Common myeloid progenitor, CD34-positive (primary cell): ENCODE results near the gene BMP7.

Experiments
- CTCF ChIA-PET: fragments of 350-600 bp; sonication (Branson Sonifier 250); formaldehyde crosslinking; loops from one replicate; lab custom pipeline; 2021; ENCODE audit warnings: antibody characterized with exemption; lab: Charles Lee
- POLR2A ChIA-PET: fragments of 350-600 bp; sonication (Branson Sonifier 250); formaldehyde crosslinking; loops from one replicate; lab custom pipeline; 2021; ENCODE audit warnings: antibody characterized with exemption; lab: Charles Lee
- DNase-seq, 3 donors: peaks; one replicate each; pipeline versions ENCODE4 v3.0.0 to v3.0.0-alpha.2; 2013
- H3K27ac ChIP-seq, 2 experiments: 1 replicate in 1 of 2; 2 replicates in 1 of 2; pipeline ENCODE4 v1.7.0; 2013; ENCODE audit warnings: inconsistent platforms in 2 of 2, low read length in 2 of 2, mild to moderate bottlenecking in 2 of 2, low read depth in 1 of 2, moderate library complexity in 1 of 2; ENCODE audit not compliant: severe bottlenecking in 2 of 2, insufficient read depth in 1 of 2, poor library complexity in 1 of 2
- H3K27me3 ChIP-seq, 5 experiments: replicated peaks in 2 of 5; 1 replicate in 3 of 5; 2 replicates in 2 of 5; pipeline versions ENCODE4 v1.6.1 to v1.7.0; 2013; ENCODE audit warnings: low read length in 4 of 5, mild to moderate bottlenecking in 2 of 5, moderate library complexity in 2 of 5, inconsistent platforms in 1 of 5; ENCODE audit not compliant: insufficient read depth in 5 of 5, control insufficient read depth in 4 of 5
- H3K36me3 ChIP-seq, 4 experiments: 1 replicate in 2 of 4; 2 replicates in 2 of 4; pipeline versions ENCODE4 v1.6.1 to v1.7.0; 2013; ENCODE audit warnings: low read length in 3 of 4, control low read depth in 1 of 4, mild to moderate bottlenecking in 1 of 4; ENCODE audit not compliant: control insufficient read depth in 4 of 4, insufficient read depth in 4 of 4
- H3K4me1 ChIP-seq, 4 experiments: 1 replicate in 3 of 4; 2 replicates in 1 of 4; pipeline versions ENCODE4 v1.6.1 to v1.7.1; 2013; ENCODE audit warnings: low read length in 3 of 4, mild to moderate bottlenecking in 3 of 4, control low read depth in 1 of 4, inconsistent platforms in 1 of 4, moderate library complexity in 1 of 4; ENCODE audit not compliant: control insufficient read depth in 4 of 4, insufficient read depth in 4 of 4; ENCODE audit errors: control extremely low read depth in 1 of 4
- H3K4me3 ChIP-seq, 7 experiments: 1 replicate in 4 of 7; 2 replicates in 3 of 7; pipeline versions ENCODE4 v1.5.1 to v1.7.0; 2013; ENCODE audit warnings: mild to moderate bottlenecking in 7 of 7, low read length in 6 of 7, moderate library complexity in 6 of 7, inconsistent platforms in 2 of 7, low read depth in 2 of 7, control low read depth in 1 of 7; ENCODE audit not compliant: insufficient read depth in 4 of 7, control insufficient read depth in 1 of 7; ENCODE audit errors: extremely low read depth in 1 of 7
- H3K9me3 ChIP-seq, 5 experiments: 1 replicate in 4 of 5; 2 replicates in 1 of 5; pipeline versions ENCODE4 v1.6.1 to v1.7.1; 2013; ENCODE audit warnings: low read length in 4 of 5, mild to moderate bottlenecking in 2 of 5, inconsistent platforms in 1 of 5, low read depth in 1 of 5, moderate library complexity in 1 of 5; ENCODE audit not compliant: control insufficient read depth in 4 of 5, insufficient read depth in 2 of 5; ENCODE audit errors: control extremely low read depth in 1 of 5
- WGBS: methylation state at CpG from one replicate; pipeline ENCODE4 v1.1.5; 2013; ENCODE audit not compliant: insufficient coverage; 5-methylcytosine and 5-hydroxymethylcytosine counted together

The BMP7 gene

GRCh38 chr20:57170343-57170742, 96.1 kb downstream of the BMP7 start:
- H3K9me3 ChIP-seq, result no peaks in the 10 kb centered on the region
- no peak overlapping the region for H3K4me3 ChIP-seq
- WGBS, result 69% methylated on average over 11 of the region's 14 CpGs
- ChIA-PET CTCF (no interaction called here), POLR2A (no interaction called here)
- no peak for DNase-seq
- H3K27me3 ChIP-seq, result peaks cover 0 to 16% (median 0%) of the 10 kb centered on the region in 5 experiments
- H3K27ac ChIP-seq, result no peak overlapping the region
- H3K4me1 ChIP-seq, result no peaks in the 10 kb centered on the region
- no peaks in the 10 kb centered on the region for H3K36me3 ChIP-seq

- WGBS, result 80% methylated on average over 7 of the region's 7 CpGs
- H3K36me3 ChIP-seq, result no peaks in the 10 kb centered on the region
- ChIA-PET CTCF (no interaction called here), POLR2A (no interaction called here)
- H3K27me3 ChIP-seq, result peaks cover 0 to 16% (median 0%) of the 10 kb centered on the region in 5 experiments
- DNase-seq, result no peak
- peaks cover 0 to 2% (median 0%) of the 10 kb centered on the region in 5 experiments for H3K9me3 ChIP-seq
- H3K4me3 ChIP-seq, result no peak overlapping the region
- no peaks in the 10 kb centered on the region for H3K4me1 ChIP-seq
- H3K27ac ChIP-seq, result no peak overlapping the region
These were observed 97.3 kb downstream of the BMP7 start for GRCh38 chr20:57169162-57169561.

- ChIA-PET CTCF (no interaction called here), POLR2A (no interaction called here)
- 81% methylated on average over 21 of the region's 26 CpGs for WGBS
- H3K4me3 ChIP-seq, result no peak overlapping the region
- H3K27ac ChIP-seq, result no peak overlapping the region
- H3K36me3 ChIP-seq, result no peaks in the 10 kb centered on the region
- peaks cover 0 to 16% (median 1%) of the 10 kb centered on the region in 5 experiments for H3K27me3 ChIP-seq
- no peak for DNase-seq
- peaks cover 0 to 5% (median 0%) of the 10 kb centered on the region in 5 experiments for H3K9me3 ChIP-seq
- H3K4me1 ChIP-seq, result no peaks in the 10 kb centered on the region
These were observed 98.3 kb downstream of the BMP7 start for GRCh38 chr20:57167971-57168701.

- peaks cover 0 to 5% (median 0%) of the 10 kb centered on the region in 5 experiments for H3K9me3 ChIP-seq
- ChIA-PET POLR2A (no interaction called here), CTCF (no interaction called here)
- no peaks in the 10 kb centered on the region for H3K4me1 ChIP-seq
- H3K36me3 ChIP-seq, result no peaks in the 10 kb centered on the region
- no peak for DNase-seq
- H3K4me3 ChIP-seq, result no peak overlapping the region
- no peak overlapping the region for H3K27ac ChIP-seq
- WGBS, result 83% methylated on average over 5 of the region's 8 CpGs
- H3K27me3 ChIP-seq, result peaks cover 0 to 12% (median 2%) of the 10 kb centered on the region in 5 experiments
These were observed 99.2 kb downstream of the BMP7 start for GRCh38 chr20:57167292-57167655.

GRCh38 chr20:57166568-57167291, 99.7 kb downstream of the BMP7 start:
- Histone ChIP-seq H3K36me3 (no peaks in the 10 kb centered on the region), H3K4me3 (no peak overlapping the region), H3K9me3 (peaks cover 0 to 5% (median 0%) of the 10 kb centered on the region in 5 experiments), H3K4me1 (no peaks in the 10 kb centered on the region), H3K27ac (no peak overlapping the region), H3K27me3 (peaks cover 0 to 12% (median 2%) of the 10 kb centered on the region in 5 experiments)
- ChIA-PET POLR2A (no interaction called here), CTCF (no interaction called here)
- WGBS, result 85% methylated on average over 18 of the region's 18 CpGs
- DNase-seq, result no peak

- Histone ChIP-seq H3K27me3 (peaks cover 0 to 12% (median 2%) of the 10 kb centered on the region in 5 experiments), H3K4me1 (no peaks in the 10 kb centered on the region), H3K36me3 (no peaks in the 10 kb centered on the region), H3K27ac (no peak overlapping the region), H3K4me3 (no peak overlapping the region), H3K9me3 (peaks cover 0 to 5% (median 0%) of the 10 kb centered on the region in 5 experiments)
- no peak for DNase-seq
- ChIA-PET CTCF (no interaction called here), POLR2A (no interaction called here)
- WGBS, result 91% methylated on average over 12 of the region's 13 CpGs
These were observed 100.9 kb downstream of the BMP7 start for GRCh38 chr20:57165427-57166004.

- ChIA-PET POLR2A (no interaction called here), CTCF (no interaction called here)
These were observed 101.6 kb downstream of the BMP7 start for GRCh38 chr20:57164872-57165271.

More at GRCh38 chr20:57164872-57165271, 101.6 kb downstream of the BMP7 start:
- no peak overlapping the region for H3K4me3 ChIP-seq
- H3K9me3 ChIP-seq, result peaks cover 0 to 5% (median 0%) of the 10 kb centered on the region in 5 experiments
- H3K27ac ChIP-seq, result no peak overlapping the region
- WGBS, result 93% methylated on average over 6 of the region's 7 CpGs
- no peaks in the 10 kb centered on the region for H3K36me3 ChIP-seq
- no peaks in the 10 kb centered on the region for H3K4me1 ChIP-seq
- DNase-seq, result no peak
- H3K27me3 ChIP-seq, result peaks cover 0 to 10% (median 2%) of the 10 kb centered on the region in 5 experiments
